GM12872 (cell line): ENCODE data around the gene SLC38A10.

ENCODE experiments used
- CTCF ChIP-seq: IDR thresholded peaks from 3 replicates; pipeline ENCODE4 v1.5.1; 2011; ENCODE audit warnings: low read depth, mild to moderate bottlenecking, low read length, moderate library complexity; ENCODE audit not compliant: insufficient read depth

The SLC38A10 gene

GRCh38 chr17:81219476-81220180 lies 75.5 kb downstream of the SLC38A10 start:
- TF ChIP-seq CTCF = no peak

- no peak for TF ChIP-seq CTCF
These were observed 76.1 kb downstream of the SLC38A10 start for GRCh38 chr17:81218991-81219390.

- TF ChIP-seq CTCF = no peak
These were observed 76.6 kb downstream of the SLC38A10 start for GRCh38 chr17:81218459-81218858.

GRCh38 chr17:81217491-81217890 lies 77.6 kb downstream of the SLC38A10 start:
- no peak for TF ChIP-seq CTCF

GRCh38 chr17:81213978-81214377 lies 81.1 kb downstream of the SLC38A10 start:
- TF ChIP-seq CTCF = no peak

- TF ChIP-seq CTCF = no peak
These were observed 82.7 kb downstream of the SLC38A10 start for GRCh38 chr17:81212365-81212764.

- TF ChIP-seq CTCF = no peak
These were observed 84.2 kb downstream of the SLC38A10 start for GRCh38 chr17:81210868-81211267.
